H1 (cell line): Measurements from ENCODE around the gene RMP24.

ENCODE experiments used
- CTCF ChIA-PET: fragments of 300-600 bp; sonication (Branson Sonifier 250); formaldehyde crosslinking; loops from one replicate; lab custom pipeline; 2021; ENCODE audit not compliant: partially characterized antibody; lab: Charles Lee
- POLR2A ChIA-PET: fragments of 300-600 bp; sonication (Branson Sonifier 250); formaldehyde crosslinking; loops from one replicate; lab custom pipeline; 2021; ENCODE audit warnings: inconsistent platforms; ENCODE audit not compliant: partially characterized antibody; lab: Charles Lee
- DNase-seq, 2 experiments: peaks; one replicate each; pipeline versions ENCODE4 v3.0.0 to v3.0.0-alpha.2; 2010 to 2022; ENCODE audit warnings: low spot score in 2 of 2, low read depth in 1 of 2, mixed read lengths in 1 of 2
- FAIRE-seq: peaks from 2 replicates; lab custom pipeline; 2011; peaks lifted over from hg19 to GRCh38; lab: Jason Lieb, UNC
- H2AFZ ChIP-seq: 2 replicates; pipeline ENCODE4 v1.8.1; 2012; ENCODE audit warnings: low read length, inconsistent platforms
- H2AK5ac ChIP-seq: 2 replicates; pipeline ENCODE4 v1.6.1; 2013; ENCODE audit warnings: low read depth, low read length
- H2BK120ac ChIP-seq: replicated peaks from 2 replicates; pipeline ENCODE3; 2013; ENCODE audit warnings: low read depth, low read length, inconsistent platforms
- H2BK12ac ChIP-seq: 2 replicates; pipeline ENCODE4 v1.6.1; 2013; ENCODE audit warnings: low read depth, low read length
- H2BK15ac ChIP-seq: 2 replicates; pipeline ENCODE4 v1.6.1; 2013; ENCODE audit warnings: low read length
- H2BK20ac ChIP-seq: 2 replicates; pipeline ENCODE4 v1.6.1; 2013; ENCODE audit warnings: low read length
- H2BK5ac ChIP-seq: 2 replicates; pipeline ENCODE4 v1.6.1; 2013; ENCODE audit warnings: low read depth, low read length
- H3K14ac ChIP-seq: 2 replicates; pipeline ENCODE4 v1.6.1; 2013; ENCODE audit warnings: inconsistent platforms; ENCODE audit not compliant: insufficient read length
- H3K18ac ChIP-seq: 2 replicates; pipeline ENCODE4 v1.6.1; 2013; ENCODE audit warnings: low read length; ENCODE audit errors: extremely low read depth
- H3K23ac ChIP-seq: 2 replicates; pipeline ENCODE4 v1.6.1; 2013; ENCODE audit warnings: inconsistent platforms; ENCODE audit not compliant: insufficient read length
- H3K23me2 ChIP-seq: 2 replicates; pipeline ENCODE4 v1.6.1; 2013; ENCODE audit warnings: low read depth, low read length
- H3K27ac ChIP-seq: 2 replicates; pipeline ENCODE4 v1.6.1; 2011; ENCODE audit warnings: low read depth, low read length, inconsistent platforms
- H3K27me3 ChIP-seq, 4 experiments: replicated peaks in 1 of 4; 1 replicate in 1 of 4; 2 replicates in 3 of 4; pipeline versions ENCODE4 v1.6.1 to v1.8.1; 2011 to 2013; ENCODE audit warnings: low read length in 3 of 4, mild to moderate bottlenecking in 3 of 4, inconsistent platforms in 2 of 4, mixed read lengths in 2 of 4, moderate library complexity in 1 of 4; ENCODE audit not compliant: control insufficient read depth in 3 of 4, insufficient read depth in 3 of 4; ENCODE audit errors: extremely low read depth in 1 of 4
- H3K36me3 ChIP-seq, 4 experiments: 2 replicates each; pipeline versions ENCODE4 v1.6.1 to v1.8.1; 2011 to 2013; ENCODE audit warnings: mild to moderate bottlenecking in 4 of 4, low read length in 3 of 4, moderate library complexity in 2 of 4, control low read depth in 1 of 4, inconsistent platforms in 1 of 4; ENCODE audit not compliant: insufficient read depth in 4 of 4, control insufficient read depth in 2 of 4
- H3K4ac ChIP-seq: replicated peaks from 2 replicates; pipeline ENCODE3; 2013; ENCODE audit warnings: low read length, low read depth, mixed read lengths, inconsistent platforms; ENCODE audit not compliant: insufficient read length
- H3K4me1 ChIP-seq, 4 experiments: replicated peaks in 1 of 4; 1 replicate in 1 of 4; 2 replicates in 3 of 4; pipeline versions ENCODE4 v1.6.1 to v1.8.1; 2011 to 2013; ENCODE audit warnings: low read length in 3 of 4, inconsistent platforms in 2 of 4, mixed read lengths in 1 of 4; ENCODE audit not compliant: insufficient read depth in 4 of 4, control insufficient read depth in 3 of 4
- H3K4me2 ChIP-seq, 2 experiments: 2 replicates each; pipeline versions ENCODE4 v1.6.1 to v1.8.1; 2011 to 2013; ENCODE audit warnings: low read depth in 2 of 2, low read length in 2 of 2, control low read depth in 1 of 2, inconsistent platforms in 1 of 2, mild to moderate bottlenecking in 1 of 2; ENCODE audit not compliant: insufficient read depth in 1 of 2
- H3K4me3 ChIP-seq, 4 experiments: fragments of 200-600, 300-600 bp in 1 of 4; sonication (generic), shearing (Covaris generic), sonication (Bioruptor Twin) in 1 of 4; 2 replicates each; pipeline versions ENCODE4 v1.5.1 to v1.8.1; 2011 to 2016; ENCODE audit warnings: low read length in 4 of 4, low read depth in 3 of 4, control low read depth in 2 of 4, inconsistent platforms in 2 of 4, mild to moderate bottlenecking in 2 of 4, mixed read lengths in 1 of 4, moderate library complexity in 1 of 4; ENCODE audit not compliant: insufficient read depth in 2 of 4; ENCODE audit errors: extremely low read depth in 1 of 4
- H3K56ac ChIP-seq: replicated peaks from 2 replicates; pipeline ENCODE3; 2013; ENCODE audit warnings: low read depth, mild to moderate bottlenecking, mixed read lengths, low read length, inconsistent platforms; ENCODE audit not compliant: insufficient read length
- H3K79me1 ChIP-seq: 2 replicates; pipeline ENCODE4 v1.6.1; 2013; ENCODE audit warnings: low read depth, low read length, control low read depth
- H3K79me2 ChIP-seq, 2 experiments: 2 replicates each; pipeline versions ENCODE4 v1.6.1 to v1.8.1; 2012 to 2013; ENCODE audit warnings: low read length in 2 of 2, mild to moderate bottlenecking in 2 of 2, inconsistent platforms in 1 of 2; ENCODE audit not compliant: insufficient read depth in 2 of 2, control insufficient read depth in 1 of 2
- H3K9ac ChIP-seq, 4 experiments: replicated peaks in 1 of 4; 1 replicate in 1 of 4; 2 replicates in 3 of 4; pipeline versions ENCODE4 v1.6.1 to v1.8.1; 2011 to 2013; ENCODE audit warnings: low read depth in 3 of 4, low read length in 3 of 4, control low read depth in 2 of 4, mild to moderate bottlenecking in 2 of 4, moderate library complexity in 2 of 4, inconsistent platforms in 1 of 4; ENCODE audit errors: extremely low read depth in 1 of 4
- H3K9me3 ChIP-seq, 2 experiments: 2 replicates each; pipeline versions ENCODE4 v1.6.1 to v1.8.1; 2012 to 2013; ENCODE audit warnings: mild to moderate bottlenecking in 2 of 2, moderate library complexity in 2 of 2, control low read depth in 1 of 2, inconsistent platforms in 1 of 2, low read depth in 1 of 2, low read length in 1 of 2, mixed read lengths in 1 of 2; ENCODE audit not compliant: insufficient read depth in 2 of 2
- H4K20me1 ChIP-seq, 2 experiments: replicated peaks in 1 of 2; 2 replicates each; pipeline versions ENCODE3 to v1.8.1; 2011 to 2013; ENCODE audit warnings: inconsistent platforms in 2 of 2, low read length in 2 of 2, mild to moderate bottlenecking in 1 of 2; ENCODE audit not compliant: insufficient read depth in 2 of 2, control insufficient read depth in 1 of 2
- H4K5ac ChIP-seq: 2 replicates; pipeline ENCODE4 v1.6.1; 2013; ENCODE audit warnings: low read length, low read depth, mixed read lengths, inconsistent platforms; ENCODE audit not compliant: insufficient read length
- H4K8ac ChIP-seq: 2 replicates; pipeline ENCODE4 v1.8.0; 2013; ENCODE audit warnings: mild to moderate bottlenecking, moderate library complexity, low read length, inconsistent platforms; ENCODE audit not compliant: insufficient read depth; ENCODE audit errors: extremely low read depth
- H4K91ac ChIP-seq: replicated peaks from 2 replicates; pipeline ENCODE3; 2013; ENCODE audit warnings: low read length, mixed read lengths, inconsistent platforms; ENCODE audit not compliant: insufficient read length
- TAF1 ChIP-seq: IDR thresholded peaks from 2 replicates; pipeline ENCODE4 v1.6.1; 2011; ENCODE audit warnings: mild to moderate bottlenecking, low read depth, low read length
- TF ChIP-seq, protein P1 (sequence below): IDR thresholded peaks from 2 replicates; pipeline ENCODE4 v1.6.1; 2012; ENCODE audit warnings: inconsistent platforms

RMP24 gene

GRCh38 chr18:35979112-35979511, 6.6 kb downstream of the RMP24 start:
- no peak overlapping the region for H2BK5ac ChIP-seq
- no peak overlapping the region for H3K27ac ChIP-seq
- H3K9me3 ChIP-seq = no peaks in the 10 kb centered on the region
- H4K8ac ChIP-seq = no peak overlapping the region
- no peak overlapping the region for H2BK120ac ChIP-seq
- H3K18ac ChIP-seq = no peak overlapping the region
- no peak overlapping the region for H3K4me3 ChIP-seq
- no peaks in the 10 kb centered on the region for H3K79me1 ChIP-seq
- H3K36me3 ChIP-seq = peaks cover 12 to 75% (median 45%) of the 10 kb centered on the region in 4 experiments
- no peak overlapping the region for H2BK15ac ChIP-seq
- no peak overlapping the region for H2AFZ ChIP-seq
- ChIA-PET CTCF (no interaction called here), POLR2A (interaction anchor here (1.1 kb wide), 1 partner anchor 14 kb away, joined by 3 read pairs; no protein-coding TSS in a partner anchor)
- no peak overlapping the region for H3K9ac ChIP-seq
- no peak overlapping the region for H3K4me2 ChIP-seq
- H3K23me2 ChIP-seq = no peaks in the 10 kb centered on the region
- H3K4me1 ChIP-seq = no peaks in the 10 kb centered on the region
- no peak overlapping the region for H3K4ac ChIP-seq
- no peak overlapping the region for H2BK20ac ChIP-seq
- H4K5ac ChIP-seq = no peak overlapping the region
- no peak overlapping the region for H2BK12ac ChIP-seq
- H3K14ac ChIP-seq = no peak overlapping the region
- H4K20me1 ChIP-seq = no peaks in the 10 kb centered on the region
- H4K91ac ChIP-seq = no peak overlapping the region
- H3K27me3 ChIP-seq = no peaks in the 10 kb centered on the region
- TF ChIP-seq, protein P1, sequence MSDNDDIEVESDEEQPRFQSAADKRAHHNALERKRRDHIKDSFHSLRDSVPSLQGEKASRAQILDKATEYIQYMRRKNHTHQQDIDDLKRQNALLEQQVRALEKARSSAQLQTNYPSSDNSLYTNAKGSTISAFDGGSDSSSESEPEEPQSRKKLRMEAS = no peak
- no peak for TF ChIP-seq TAF1
- H3K79me2 ChIP-seq = peaks cover 0 to 8% of the 10 kb centered on the region in 2 experiments; a peak in 2 of 4 replicates
- DNase-seq (no peak), FAIRE-seq (no peak)
- H3K56ac ChIP-seq = no peak overlapping the region
- H2AK5ac ChIP-seq = no peak overlapping the region
- no peak overlapping the region for H3K23ac ChIP-seq
